PC-9 (cell line): Measurements from ENCODE around the gene RAB20.

Experiments used
- CTCF ChIP-seq: fragments of 200-600 bp; sonication (generic); conservative IDR thresholded peaks from 2 replicates; pipeline ENCODE4 v1.6.1; 2017; ENCODE audit warnings: mixed run types, antibody characterized with exemption, mild to moderate bottlenecking, moderate library complexity
- EZH2 ChIP-seq: fragments of 200-600 bp; sonication (generic); IDR thresholded peaks from 2 replicates; pipeline ENCODE4 v1.8.0; 2017; ENCODE audit warnings: antibody characterized with exemption, low read depth

GRCh38 chr13:110475117-110475516 is 86.4 kb downstream of the RAB20 start:
- no peak for TF ChIP-seq CTCF
- no peak for TF ChIP-seq EZH2
